Epithelial cell of esophagus (primary cell): ENCODE data around the gene CAMK1D.

ENCODE experiments used
- DNase-seq: peaks from one replicate; pipeline ENCODE4 v3.0.0; 2010; ENCODE audit warnings: low read depth
- H3K4me3 ChIP-seq: 2 replicates; pipeline ENCODE4 v1.5.1; 2011; ENCODE audit warnings: mild to moderate bottlenecking, low read length, control low read depth
- TF ChIP-seq, protein P1 (sequence below): IDR thresholded peaks from 2 replicates; pipeline ENCODE4 v1.5.1; 2011; ENCODE audit warnings: low read depth, mild to moderate bottlenecking, low read length, control low read depth, inconsistent platforms; ENCODE audit not compliant: insufficient read depth; ENCODE audit errors: missing control alignments

CAMK1D gene

DNA sequence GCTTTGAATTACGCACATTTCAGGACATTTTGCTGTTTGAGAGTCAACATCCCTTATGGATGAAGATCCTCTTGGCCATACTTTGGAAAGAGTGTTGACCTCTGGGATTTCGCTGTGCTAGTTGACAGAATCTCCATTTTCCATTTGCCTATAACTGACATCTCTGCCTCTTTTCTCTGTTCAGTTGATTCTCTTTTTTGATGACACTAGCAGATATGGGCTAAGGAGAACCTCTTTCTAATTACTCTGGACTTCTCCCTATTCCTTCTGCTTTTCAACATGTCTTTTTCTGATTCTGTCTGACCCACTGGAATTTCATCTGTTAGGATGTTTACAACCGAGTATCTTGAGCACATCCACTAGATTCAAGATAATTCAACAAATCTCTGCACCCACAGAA is 311.5 kb downstream of the CAMK1D start:
- DNase-seq = no peak
- TF ChIP-seq, protein P1, sequence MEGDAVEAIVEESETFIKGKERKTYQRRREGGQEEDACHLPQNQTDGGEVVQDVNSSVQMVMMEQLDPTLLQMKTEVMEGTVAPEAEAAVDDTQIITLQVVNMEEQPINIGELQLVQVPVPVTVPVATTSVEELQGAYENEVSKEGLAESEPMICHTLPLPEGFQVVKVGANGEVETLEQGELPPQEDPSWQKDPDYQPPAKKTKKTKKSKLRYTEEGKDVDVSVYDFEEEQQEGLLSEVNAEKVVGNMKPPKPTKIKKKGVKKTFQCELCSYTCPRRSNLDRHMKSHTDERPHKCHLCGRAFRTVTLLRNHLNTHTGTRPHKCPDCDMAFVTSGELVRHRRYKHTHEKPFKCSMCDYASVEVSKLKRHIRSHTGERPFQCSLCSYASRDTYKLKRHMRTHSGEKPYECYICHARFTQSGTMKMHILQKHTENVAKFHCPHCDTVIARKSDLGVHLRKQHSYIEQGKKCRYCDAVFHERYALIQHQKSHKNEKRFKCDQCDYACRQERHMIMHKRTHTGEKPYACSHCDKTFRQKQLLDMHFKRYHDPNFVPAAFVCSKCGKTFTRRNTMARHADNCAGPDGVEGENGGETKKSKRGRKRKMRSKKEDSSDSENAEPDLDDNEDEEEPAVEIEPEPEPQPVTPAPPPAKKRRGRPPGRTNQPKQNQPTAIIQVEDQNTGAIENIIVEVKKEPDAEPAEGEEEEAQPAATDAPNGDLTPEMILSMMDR = no peak
- H3K4me3 ChIP-seq = no peak overlapping the region

GRCh38 chr10:12661671-12662070 is 312.3 kb downstream of the CAMK1D start:
- DNase-seq = no peak
- TF ChIP-seq, protein P1 = no peak
- no peak overlapping the region for H3K4me3 ChIP-seq

GRCh38 chr10:12663863-12664262 is 314.5 kb downstream of the CAMK1D start:
- no peak overlapping the region for H3K4me3 ChIP-seq
- TF ChIP-seq, protein P1 = no peak
- no peak for DNase-seq

GRCh38 chr10:12665501-12665900 is 316.2 kb downstream of the CAMK1D start:
- DNase-seq = no peak
- H3K4me3 ChIP-seq = no peak overlapping the region

GRCh38 chr10:12667052-12667451 is 317.7 kb downstream of the CAMK1D start:
- no peak overlapping the region for H3K4me3 ChIP-seq
- TF ChIP-seq, protein P1 = no peak
- no peak for DNase-seq

More at GRCh38 chr10:12665501-12665900, 316.2 kb downstream of the CAMK1D start:
- TF ChIP-seq, protein P1 = no peak

DNA sequence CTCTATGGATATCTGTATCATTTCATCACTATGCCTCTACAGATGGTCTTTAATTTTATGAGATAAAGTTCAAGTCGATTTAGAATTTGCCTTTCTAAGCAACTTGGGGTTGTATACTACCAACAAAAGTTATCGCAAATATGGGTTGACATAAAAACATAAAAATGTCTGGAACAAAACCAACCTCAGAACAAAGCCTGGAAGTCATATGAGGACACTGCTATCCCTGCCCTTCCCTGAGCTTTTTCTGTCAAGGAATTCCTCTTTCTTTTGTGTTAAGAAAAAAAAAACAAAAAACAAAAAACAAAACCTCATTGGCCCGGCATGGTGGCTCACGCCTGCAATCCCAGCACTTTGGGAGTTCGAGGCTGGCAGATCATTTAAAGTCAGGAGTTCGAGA is 319.3 kb downstream of the CAMK1D start:
- TF ChIP-seq, protein P1 = no peak
- no peak for DNase-seq
- no peak overlapping the region for H3K4me3 ChIP-seq

GRCh38 chr10:12670004-12670403 is 320.7 kb downstream of the CAMK1D start:
- no peak for DNase-seq

More at GRCh38 chr10:12670004-12670403, 320.7 kb downstream of the CAMK1D start:
- TF ChIP-seq, protein P1 = no peak
- H3K4me3 ChIP-seq = no peak overlapping the region
